HUES6 (cell line): ENCODE data around the gene LRRC8A.
A peak's percentile ranks its signal among the peaks of the same experiment; 100 is the strongest.
"Not testable (repeated sequence)": the region's sequence is repeated elsewhere in the genome, so short reads cannot be mapped to it uniquely, and the experiment has no call there.

Source experiments
- H3K27ac ChIP-seq: 2 replicates; pipeline ENCODE4 v1.7.0; 2013; ENCODE audit warnings: low read depth, mild to moderate bottlenecking, low read length, inconsistent platforms
- H3K27me3 ChIP-seq: 2 replicates; pipeline ENCODE4 v1.6.1; 2013; ENCODE audit warnings: low read length; ENCODE audit not compliant: control insufficient read depth, insufficient read depth
- H3K36me3 ChIP-seq: 2 replicates; pipeline ENCODE4 v1.6.1; 2013; ENCODE audit warnings: low read length; ENCODE audit not compliant: control insufficient read depth, insufficient read depth
- H3K4me1 ChIP-seq: 2 replicates; pipeline ENCODE4 v1.6.1; 2013; ENCODE audit warnings: low read length; ENCODE audit not compliant: control insufficient read depth, insufficient read depth
- H3K4me3 ChIP-seq: 2 replicates; pipeline ENCODE4 v1.5.1; 2013; ENCODE audit warnings: low read depth, low read length
- H3K9ac ChIP-seq: one replicate; pipeline ENCODE4 v1.6.1; 2013; ENCODE audit warnings: mild to moderate bottlenecking, low read length
- H3K9me3 ChIP-seq: 2 replicates; pipeline ENCODE4 v1.6.1; 2013; ENCODE audit warnings: low read depth, low read length; ENCODE audit not compliant: control insufficient read depth, insufficient read depth

Gene LRRC8A

GRCh38 chr9:128870128-128870940 lies 11.6 kb upstream of the LRRC8A start:
- no peak overlapping the region for H3K4me3 ChIP-seq
- no peaks in the 10 kb centered on the region for H3K4me1 ChIP-seq
- H3K9ac ChIP-seq, result no peak overlapping the region
- peaks cover 10% of the 10 kb centered on the region for H3K36me3 ChIP-seq
- no peaks in the 10 kb centered on the region for H3K9me3 ChIP-seq
- H3K27ac ChIP-seq, result no peak overlapping the region
- no peaks in the 10 kb centered on the region for H3K27me3 ChIP-seq

GRCh38 chr9:128870941-128871265 lies 11.0 kb upstream of the LRRC8A start:
- H3K4me1 ChIP-seq, H3K36me3 ChIP-seq, H3K27ac ChIP-seq, H3K9ac ChIP-seq, H3K27me3 ChIP-seq, H3K9me3 ChIP-seq, H3K4me3 ChIP-seq: not testable (repeated sequence)

- no peak overlapping the region for H3K9ac ChIP-seq
Observed at GRCh38 chr9:128877852-128878251, 4.1 kb upstream of the LRRC8A start.

GRCh38 chr9:128882677-128883603 lies 1.0 kb downstream of the LRRC8A start:
- no peaks in the 10 kb centered on the region for H3K27me3 ChIP-seq
- peaks cover 35% of the 10 kb centered on the region for H3K4me1 ChIP-seq
- peak overlapping the region; percentile 89 for H3K4me3 ChIP-seq
- H3K36me3 ChIP-seq, result peaks cover 32% of the 10 kb centered on the region
- peak overlapping the region; percentile 91 for H3K27ac ChIP-seq
- H3K9ac ChIP-seq, result peak overlapping the region; percentile 91
- H3K9me3 ChIP-seq, result no peaks in the 10 kb centered on the region

More at GRCh38 chr9:128877852-128878251, 4.1 kb upstream of the LRRC8A start:
- Histone ChIP-seq H3K36me3 (no peaks in the 10 kb centered on the region), H3K27me3 (no peaks in the 10 kb centered on the region), H3K27ac (no peak overlapping the region), H3K4me1 (peaks cover 7% of the 10 kb centered on the region; the same call in 1 of the 2 replicates), H3K4me3 (no peak overlapping the region), H3K9me3 (no peaks in the 10 kb centered on the region)

- Histone ChIP-seq H3K9ac (no peak overlapping the region), H3K9me3 (no peaks in the 10 kb centered on the region), H3K36me3 (peaks cover 44% of the 10 kb centered on the region), H3K27me3 (no peaks in the 10 kb centered on the region), H3K27ac (no peak overlapping the region), H3K4me3 (0 out of 2 replicates have a peak overlapping the region, but pooled peaks have one; percentile 9), H3K4me1 (peaks cover 45% of the 10 kb centered on the region)
Observed at GRCh38 chr9:128884164-128884563, 2.2 kb downstream of the LRRC8A start.

GRCh38 chr9:128885376-128885775 lies 3.4 kb downstream of the LRRC8A start:
- Histone ChIP-seq H3K4me1 (peaks cover 38% of the 10 kb centered on the region), H3K9me3 (no peaks in the 10 kb centered on the region), H3K36me3 (peaks cover 50% of the 10 kb centered on the region), H3K9ac (no peak overlapping the region), H3K4me3 (no peak overlapping the region), H3K27ac (no peak overlapping the region), H3K27me3 (no peaks in the 10 kb centered on the region)

- H3K36me3 ChIP-seq, result peaks cover 54% of the 10 kb centered on the region
- H3K27ac ChIP-seq, result no peak overlapping the region
- no peak overlapping the region for H3K4me3 ChIP-seq
- no peak overlapping the region for H3K9ac ChIP-seq
- H3K27me3 ChIP-seq, result no peaks in the 10 kb centered on the region
- no peaks in the 10 kb centered on the region for H3K9me3 ChIP-seq
- H3K4me1 ChIP-seq, result peaks cover 38% of the 10 kb centered on the region
Observed at GRCh38 chr9:128885798-128886197, 3.9 kb downstream of the LRRC8A start.

GRCh38 chr9:128886211-128886891 lies 4.4 kb downstream of the LRRC8A start:
- no peaks in the 10 kb centered on the region for H3K9me3 ChIP-seq
- no peak overlapping the region for H3K27ac ChIP-seq
- no peak overlapping the region for H3K9ac ChIP-seq
- H3K4me3 ChIP-seq, result no peak overlapping the region
- H3K4me1 ChIP-seq, result peaks cover 38% of the 10 kb centered on the region
- peaks cover 57% of the 10 kb centered on the region for H3K36me3 ChIP-seq
- no peaks in the 10 kb centered on the region for H3K27me3 ChIP-seq

- peaks cover 64% of the 10 kb centered on the region for H3K36me3 ChIP-seq
- H3K4me3 ChIP-seq, result no peak overlapping the region
- H3K27ac ChIP-seq, result no peak overlapping the region
- H3K4me1 ChIP-seq, result peaks cover 39% of the 10 kb centered on the region
- no peaks in the 10 kb centered on the region for H3K27me3 ChIP-seq
- H3K9ac ChIP-seq, result no peak overlapping the region
- H3K9me3 ChIP-seq, result no peaks in the 10 kb centered on the region
Observed at GRCh38 chr9:128887049-128887448, 5.1 kb downstream of the LRRC8A start.

GRCh38 chr9:128887914-128888350 lies 6.0 kb downstream of the LRRC8A start:
- peaks cover 46% of the 10 kb centered on the region for H3K4me1 ChIP-seq
- H3K36me3 ChIP-seq, result peaks cover 72% of the 10 kb centered on the region
- peak overlapping the region; percentile 9; the same call in 1 of the 2 replicates for H3K4me3 ChIP-seq
- peak overlapping the region; percentile 54 for H3K9ac ChIP-seq
- H3K27me3 ChIP-seq, result no peaks in the 10 kb centered on the region
- H3K27ac ChIP-seq, result peak overlapping the region; percentile 59
- no peaks in the 10 kb centered on the region for H3K9me3 ChIP-seq
